A549 (cell line): ENCODE results near the gene KCNIP4.

Experiments used
- CBX8 ChIP-seq: fragments of 200-600 bp; sonication (generic); IDR thresholded peaks from 2 replicates; pipeline ENCODE4 v1.6.1; 2016
- TF ChIP-seq, protein P1 (sequence below): fragments of >200 bp; sonication (Bioruptor Twin); formaldehyde crosslinking; IDR thresholded peaks from 3 replicates; pipeline ENCODE4 v1.5.1; 2016

DNA sequence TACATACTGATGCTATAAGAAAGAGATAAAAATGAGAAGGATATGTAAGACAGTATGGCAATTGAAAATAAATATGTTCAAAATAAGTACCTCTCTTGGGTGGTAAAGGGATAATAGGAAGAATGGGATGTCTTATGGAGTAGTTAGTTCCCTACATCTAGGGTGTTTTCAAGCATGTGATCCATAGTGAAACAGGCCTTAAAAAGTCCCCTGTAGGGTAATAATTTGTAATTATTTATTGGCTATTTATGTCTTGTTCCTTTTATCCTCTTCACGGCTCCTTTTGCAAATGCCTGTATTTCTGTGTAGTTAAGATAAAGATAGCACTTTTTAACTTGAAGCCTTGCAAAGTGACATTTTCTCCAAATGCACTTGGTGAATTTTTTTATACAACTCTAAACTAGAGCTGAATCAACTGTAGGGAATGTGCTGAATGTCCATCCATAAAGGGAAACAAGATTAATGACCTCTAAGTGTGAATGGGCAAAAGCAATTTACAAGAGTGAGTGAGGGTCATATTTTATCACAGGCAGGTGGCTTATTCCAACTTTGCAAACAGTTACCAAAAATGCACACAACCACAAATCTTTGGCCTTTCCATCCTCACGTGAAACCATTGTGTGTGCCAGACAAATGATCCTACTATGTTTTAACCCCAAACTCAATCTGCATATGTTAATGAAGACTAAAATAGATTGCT lies 299.0 kb downstream of the KCNIP4 start:
- TF ChIP-seq, protein P1, sequence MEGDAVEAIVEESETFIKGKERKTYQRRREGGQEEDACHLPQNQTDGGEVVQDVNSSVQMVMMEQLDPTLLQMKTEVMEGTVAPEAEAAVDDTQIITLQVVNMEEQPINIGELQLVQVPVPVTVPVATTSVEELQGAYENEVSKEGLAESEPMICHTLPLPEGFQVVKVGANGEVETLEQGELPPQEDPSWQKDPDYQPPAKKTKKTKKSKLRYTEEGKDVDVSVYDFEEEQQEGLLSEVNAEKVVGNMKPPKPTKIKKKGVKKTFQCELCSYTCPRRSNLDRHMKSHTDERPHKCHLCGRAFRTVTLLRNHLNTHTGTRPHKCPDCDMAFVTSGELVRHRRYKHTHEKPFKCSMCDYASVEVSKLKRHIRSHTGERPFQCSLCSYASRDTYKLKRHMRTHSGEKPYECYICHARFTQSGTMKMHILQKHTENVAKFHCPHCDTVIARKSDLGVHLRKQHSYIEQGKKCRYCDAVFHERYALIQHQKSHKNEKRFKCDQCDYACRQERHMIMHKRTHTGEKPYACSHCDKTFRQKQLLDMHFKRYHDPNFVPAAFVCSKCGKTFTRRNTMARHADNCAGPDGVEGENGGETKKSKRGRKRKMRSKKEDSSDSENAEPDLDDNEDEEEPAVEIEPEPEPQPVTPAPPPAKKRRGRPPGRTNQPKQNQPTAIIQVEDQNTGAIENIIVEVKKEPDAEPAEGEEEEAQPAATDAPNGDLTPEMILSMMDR: no peak
- no peak for TF ChIP-seq CBX8
